Measurements from ENCODE around the gene ARL15.

GRCh38 chr5:54284586-54284985, 25.8 kb downstream of the ARL15 start:
- TF ChIP-seq CTCF (IDR thresholded peaks at IDR 0.05) (no peak), EZH2 (IDR thresholded peaks at IDR 0.05; ENCODE audit: borderline replicate concordance, insufficient read depth, low read depth, low read length, poor library complexity, severe bottlenecking) (no peak)

All from B cell (primary cell).